GM18909 (cell line): ENCODE data around the gene TADA2B.

Experiments used
- ATAC-seq: cut with Tn5 transposase; IDR thresholded peaks from one replicate; pipeline ENCODE4 v1.9.1; 2021; ENCODE audit warnings: mild to moderate bottlenecking; ENCODE audit not compliant: unreplicated experiment, poor library complexity

The TADA2B gene, protein sequence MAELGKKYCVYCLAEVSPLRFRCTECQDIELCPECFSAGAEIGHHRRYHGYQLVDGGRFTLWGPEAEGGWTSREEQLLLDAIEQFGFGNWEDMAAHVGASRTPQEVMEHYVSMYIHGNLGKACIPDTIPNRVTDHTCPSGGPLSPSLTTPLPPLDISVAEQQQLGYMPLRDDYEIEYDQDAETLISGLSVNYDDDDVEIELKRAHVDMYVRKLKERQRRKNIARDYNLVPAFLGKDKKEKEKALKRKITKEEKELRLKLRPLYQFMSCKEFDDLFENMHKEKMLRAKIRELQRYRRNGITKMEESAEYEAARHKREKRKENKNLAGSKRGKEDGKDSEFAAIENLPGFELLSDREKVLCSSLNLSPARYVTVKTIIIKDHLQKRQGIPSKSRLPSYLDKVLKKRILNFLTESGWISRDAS

DNA sequence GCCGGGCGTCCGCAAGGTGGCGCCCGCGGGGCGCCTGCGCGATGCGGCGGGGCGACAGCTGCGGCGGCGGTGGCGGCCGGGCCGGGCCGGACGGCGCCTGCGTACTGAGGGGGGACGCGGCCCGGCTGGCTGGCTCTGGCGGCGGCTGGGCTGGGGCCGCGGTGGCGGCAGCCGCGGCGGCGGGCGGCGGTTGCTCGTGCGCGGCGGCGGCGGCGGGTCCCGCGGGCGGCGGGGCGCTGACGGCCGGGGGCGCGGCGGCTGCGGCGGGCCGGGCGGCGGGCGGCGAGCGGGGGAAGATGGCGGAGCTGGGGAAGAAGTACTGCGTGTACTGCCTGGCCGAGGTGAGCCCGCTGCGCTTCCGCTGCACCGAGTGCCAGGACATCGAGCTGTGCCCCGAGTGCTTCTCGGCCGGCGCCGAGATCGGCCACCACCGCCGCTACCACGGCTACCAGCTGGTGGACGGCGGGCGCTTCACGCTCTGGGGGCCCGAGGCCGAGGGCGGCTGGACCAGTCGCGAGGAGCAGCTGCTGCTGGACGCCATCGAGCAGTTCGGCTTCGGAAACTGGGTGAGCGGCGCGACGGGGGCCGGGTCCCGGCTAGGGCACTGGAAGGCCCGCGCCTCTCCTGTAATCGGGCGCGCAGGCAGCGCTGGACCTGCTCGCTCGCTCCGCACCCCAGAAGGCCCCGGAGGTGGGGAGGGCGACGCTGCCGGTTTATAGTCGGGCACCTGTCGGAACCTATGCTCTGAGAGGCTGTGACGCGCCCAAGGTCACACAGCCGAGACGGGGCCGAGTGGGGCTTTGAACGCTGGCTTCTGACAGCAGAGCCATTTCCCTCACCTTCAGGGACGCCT, at the start of gene TADA2B:
Gene TADA2B (plus strand): TSS at position 89 of the 853 bp plus-strand sequence. CDS start 208 bp downstream, at position 297.
- ATAC-seq, result peak; percentile 22

DNA sequence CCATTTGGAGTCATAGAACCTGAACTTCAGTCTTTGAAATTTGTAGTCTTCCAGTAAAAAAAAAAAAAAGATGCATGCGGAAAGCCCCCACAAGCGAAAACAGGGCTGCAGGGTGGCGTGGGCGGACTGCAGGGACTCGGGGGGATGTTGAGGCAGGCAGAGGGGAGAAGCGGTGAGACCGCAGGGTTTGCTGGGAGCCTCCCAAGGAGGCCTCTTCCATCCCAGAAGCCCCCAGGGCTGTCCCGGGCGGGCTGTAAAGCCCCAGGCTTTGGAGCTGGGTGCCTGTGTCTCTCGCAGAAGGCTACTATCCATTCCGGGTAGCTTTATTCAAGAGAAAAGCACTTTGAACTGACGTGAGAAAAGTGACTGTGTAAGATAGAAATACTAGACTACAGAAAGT, 46.7 kb upstream of the TADA2B start:
- no peak for ATAC-seq

DNA sequence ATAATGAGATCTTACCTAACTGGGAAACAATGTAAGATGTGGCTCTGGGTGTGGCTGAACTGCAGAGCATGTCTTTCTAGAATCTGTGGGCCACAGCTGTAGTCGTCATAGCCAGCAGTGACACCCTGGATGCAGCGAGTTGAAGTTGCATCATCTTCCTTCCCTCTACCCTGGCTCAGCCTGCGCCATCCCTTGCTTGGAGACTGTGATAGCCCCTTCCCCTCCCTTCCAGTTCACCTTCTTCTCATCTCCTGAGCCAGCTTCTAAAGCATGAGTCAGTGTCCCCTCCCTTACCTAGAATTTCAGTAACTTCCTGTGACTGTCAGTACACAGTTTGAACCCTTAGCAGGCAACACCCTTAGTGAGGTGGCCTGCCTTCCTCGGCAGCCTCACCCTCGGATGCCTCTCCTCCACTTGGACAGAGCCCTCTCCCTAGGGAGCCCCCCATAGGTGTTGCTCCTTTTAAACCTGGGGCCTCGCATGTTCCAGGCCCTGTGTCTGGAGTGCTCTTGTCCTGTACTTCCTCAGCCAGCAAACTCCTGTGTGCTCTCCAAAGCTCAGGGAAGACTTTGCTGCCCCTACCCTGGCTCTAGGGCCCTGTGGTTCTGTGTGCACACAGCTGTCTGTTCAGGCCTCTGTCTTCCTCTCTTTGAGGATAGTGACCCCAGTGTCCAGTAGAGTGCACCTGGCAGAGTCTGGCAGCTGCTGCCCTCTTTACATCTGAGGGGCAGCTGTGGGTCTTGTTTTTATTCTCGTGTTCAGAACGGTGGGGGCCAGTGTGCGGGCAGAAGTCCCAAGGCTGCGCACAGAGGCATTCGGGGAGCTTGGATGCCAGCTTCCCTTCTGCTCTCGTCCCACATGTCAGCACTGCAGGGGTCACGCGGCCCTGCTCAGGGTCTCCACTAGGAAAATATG, 43.7 kb upstream of the TADA2B start:
- no peak for ATAC-seq

DNA sequence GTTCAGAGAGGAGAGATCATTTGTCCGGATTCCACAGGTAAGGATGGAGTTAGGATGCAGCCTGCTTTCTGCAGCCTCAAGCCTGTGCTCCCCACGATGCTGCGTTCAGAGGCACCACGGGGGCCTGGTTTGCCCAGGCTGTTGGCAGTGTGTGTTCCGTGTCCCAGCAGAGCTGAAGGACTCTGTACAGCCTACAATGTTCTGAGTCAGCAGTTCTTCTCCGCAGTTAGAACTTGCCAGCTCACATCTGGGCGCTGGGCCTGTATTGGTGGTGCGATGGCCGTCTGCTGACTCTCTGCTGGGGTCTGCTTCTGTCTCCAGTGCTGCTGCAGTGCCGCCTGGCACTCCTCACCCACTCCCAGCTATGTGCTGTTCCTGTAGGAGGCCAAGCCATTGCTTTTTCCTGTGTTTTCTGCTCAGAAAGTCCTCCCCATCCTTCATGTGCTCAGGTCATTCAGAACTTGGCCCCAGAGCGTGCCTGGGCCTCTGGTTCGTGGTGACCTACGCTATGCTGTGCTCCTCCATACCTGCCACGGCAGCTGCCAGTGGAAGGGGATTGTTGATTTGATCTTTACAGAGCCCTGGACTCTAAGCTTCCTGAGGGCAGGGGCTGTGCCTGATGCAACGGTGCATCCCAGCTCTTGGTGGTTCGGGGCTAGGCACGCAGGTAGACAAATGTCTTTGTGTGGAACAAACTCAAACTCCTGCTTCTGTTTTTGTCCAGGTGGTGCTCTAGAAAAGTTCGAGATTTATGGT, 42.6 kb upstream of the TADA2B start:
- ATAC-seq, result no peak

DNA sequence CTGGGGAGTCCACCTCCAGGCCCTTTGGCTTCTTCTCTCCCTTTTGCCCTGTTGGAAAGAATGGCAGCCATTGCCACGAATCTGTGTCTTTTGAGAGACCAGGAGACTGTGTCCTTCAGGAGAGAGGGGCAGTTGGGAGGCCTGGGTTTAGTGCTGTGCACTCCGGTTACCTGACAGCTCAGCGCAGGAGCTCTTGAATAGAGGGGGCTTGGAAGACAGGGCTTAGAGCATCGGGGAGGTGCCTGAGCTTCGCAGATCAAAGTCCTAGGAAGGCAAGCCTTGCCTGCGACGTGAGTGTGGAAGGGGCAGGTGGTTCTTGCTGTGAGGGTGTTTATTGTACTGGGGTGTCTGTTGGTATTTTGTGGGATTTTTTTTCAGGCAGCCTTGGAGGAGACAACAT, 41.9 kb upstream of the TADA2B start:
- ATAC-seq, result no peak

DNA sequence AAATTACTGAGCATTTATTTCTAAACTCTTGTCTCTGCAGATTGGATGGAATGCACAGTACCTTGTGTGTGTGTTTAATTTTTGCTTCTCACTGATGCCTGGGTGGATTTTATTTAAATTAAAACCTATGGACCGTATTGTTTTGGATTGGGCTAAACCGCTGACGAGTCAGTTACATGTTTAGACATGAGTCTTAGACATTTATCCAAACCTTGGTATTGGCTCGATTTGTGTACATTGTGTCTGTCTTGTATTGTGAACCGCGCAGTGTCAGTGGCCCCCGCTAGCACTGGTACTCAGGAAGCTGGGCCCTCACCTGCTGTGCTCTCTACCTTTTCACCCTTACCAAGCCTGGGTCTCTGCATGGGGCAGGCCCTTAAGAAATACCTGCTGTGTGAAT, 40.8 kb upstream of the TADA2B start:
- ATAC-seq, result no peak

DNA sequence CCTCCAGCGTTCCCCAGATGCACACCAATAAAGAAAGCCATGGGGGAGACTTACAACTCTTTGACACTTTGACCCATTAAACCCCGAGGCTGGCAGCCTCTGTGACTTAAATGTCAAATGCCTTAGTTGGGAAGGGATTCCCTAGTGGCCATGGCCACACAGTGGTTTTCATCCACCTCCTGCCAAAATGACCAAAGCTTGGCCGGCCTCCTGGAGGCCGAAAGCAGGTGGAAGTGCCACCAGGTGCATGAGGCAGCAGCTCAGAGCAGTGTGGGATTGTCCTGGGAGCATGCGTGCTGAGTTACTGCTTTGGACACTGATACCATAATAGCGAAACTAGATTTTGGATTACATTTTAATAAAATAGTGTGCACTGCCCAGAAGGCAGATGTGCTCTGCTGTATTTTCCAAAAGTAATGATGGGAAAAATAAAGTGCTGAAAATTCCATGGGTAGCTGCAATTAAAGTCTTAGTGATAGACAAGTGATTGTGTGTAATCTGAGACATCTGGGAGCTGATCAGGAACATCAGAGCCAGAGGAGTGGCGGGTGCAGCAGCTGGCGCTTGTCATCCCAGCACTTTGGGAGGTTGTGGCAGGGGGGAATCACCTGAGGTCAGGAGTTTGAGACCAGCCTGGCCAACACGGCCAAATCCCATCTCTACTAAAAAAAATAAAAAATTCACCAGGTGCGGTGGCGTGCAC, 39.8 kb upstream of the TADA2B start:
- no peak for ATAC-seq

DNA sequence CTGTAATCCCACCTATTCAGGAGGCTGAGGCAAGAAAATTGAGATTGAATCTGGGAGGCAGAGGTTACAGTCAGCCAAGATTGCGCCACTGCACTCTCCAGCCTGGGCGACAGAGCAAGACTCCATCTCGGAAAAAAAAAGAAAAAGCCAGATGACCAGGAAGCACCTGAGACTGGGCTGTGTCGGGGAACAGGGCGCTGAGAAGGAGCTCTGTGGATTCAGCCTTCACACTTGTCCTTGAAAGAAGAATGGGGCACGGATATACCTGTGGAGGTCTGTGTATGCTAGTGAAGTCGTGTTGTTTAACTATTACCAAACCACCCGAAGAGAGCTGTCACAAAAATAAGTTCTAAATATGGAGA, 39.3 kb upstream of the TADA2B start:
- ATAC-seq, result no peak

DNA sequence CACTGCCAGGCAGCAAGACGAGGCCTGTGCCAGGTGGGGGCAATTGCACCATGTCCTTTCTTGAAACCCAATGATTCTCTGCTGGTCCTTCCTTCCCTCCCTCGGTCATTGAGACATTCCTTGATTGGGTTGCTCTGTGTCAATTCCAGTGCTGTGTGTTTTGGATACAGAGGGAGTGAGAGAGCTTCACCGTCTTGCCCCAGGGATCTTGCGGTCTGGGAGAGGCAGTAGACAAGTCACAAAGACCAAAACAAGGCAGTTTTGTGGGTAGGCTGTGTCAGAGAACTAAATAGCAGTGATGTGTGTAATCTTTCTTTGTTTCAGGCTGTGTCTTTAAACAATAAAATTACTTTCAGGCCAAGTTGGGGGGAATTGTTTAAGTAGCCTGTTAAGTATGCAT, 38.8 kb upstream of the TADA2B start:
- no peak for ATAC-seq

DNA sequence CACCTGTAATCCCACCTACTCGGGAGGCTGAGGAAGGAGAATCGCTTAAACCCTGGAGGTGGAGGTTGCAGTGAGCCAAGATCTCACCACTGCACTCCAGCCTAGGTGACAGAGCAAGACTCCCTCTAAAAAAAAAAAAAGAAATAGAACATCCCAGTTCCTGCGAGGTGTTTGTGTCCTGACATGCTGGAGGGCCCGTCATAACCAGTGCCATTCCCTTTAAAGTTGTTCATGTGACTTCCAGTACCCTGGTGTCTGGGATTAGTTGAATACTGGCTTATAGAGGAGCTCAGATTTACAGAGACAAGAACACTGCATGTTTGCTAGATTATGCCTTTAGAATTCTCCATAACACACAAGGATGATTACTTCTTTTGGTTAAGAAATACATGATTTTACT, 37.6 kb upstream of the TADA2B start:
- no peak for ATAC-seq

DNA sequence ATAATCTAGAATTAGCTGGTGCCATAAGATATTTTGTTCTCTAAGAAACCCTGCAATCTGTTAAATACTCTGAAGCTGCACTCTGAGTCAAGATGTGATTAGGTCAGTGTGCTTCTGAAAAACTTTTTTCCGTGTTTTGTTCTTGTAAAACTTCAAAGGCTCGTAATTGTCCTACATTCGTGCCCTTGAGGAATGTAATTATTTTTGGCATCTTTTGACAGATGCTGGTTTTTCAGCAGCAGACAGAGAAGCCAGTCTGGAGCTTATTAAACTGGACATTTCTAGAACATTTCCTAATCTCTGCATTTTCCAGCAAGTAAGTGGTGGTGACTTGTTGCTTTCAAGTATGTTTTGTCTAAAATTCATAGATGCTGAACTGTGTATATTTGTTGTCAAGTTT, 36.8 kb upstream of the TADA2B start:
- ATAC-seq, result no peak

DNA sequence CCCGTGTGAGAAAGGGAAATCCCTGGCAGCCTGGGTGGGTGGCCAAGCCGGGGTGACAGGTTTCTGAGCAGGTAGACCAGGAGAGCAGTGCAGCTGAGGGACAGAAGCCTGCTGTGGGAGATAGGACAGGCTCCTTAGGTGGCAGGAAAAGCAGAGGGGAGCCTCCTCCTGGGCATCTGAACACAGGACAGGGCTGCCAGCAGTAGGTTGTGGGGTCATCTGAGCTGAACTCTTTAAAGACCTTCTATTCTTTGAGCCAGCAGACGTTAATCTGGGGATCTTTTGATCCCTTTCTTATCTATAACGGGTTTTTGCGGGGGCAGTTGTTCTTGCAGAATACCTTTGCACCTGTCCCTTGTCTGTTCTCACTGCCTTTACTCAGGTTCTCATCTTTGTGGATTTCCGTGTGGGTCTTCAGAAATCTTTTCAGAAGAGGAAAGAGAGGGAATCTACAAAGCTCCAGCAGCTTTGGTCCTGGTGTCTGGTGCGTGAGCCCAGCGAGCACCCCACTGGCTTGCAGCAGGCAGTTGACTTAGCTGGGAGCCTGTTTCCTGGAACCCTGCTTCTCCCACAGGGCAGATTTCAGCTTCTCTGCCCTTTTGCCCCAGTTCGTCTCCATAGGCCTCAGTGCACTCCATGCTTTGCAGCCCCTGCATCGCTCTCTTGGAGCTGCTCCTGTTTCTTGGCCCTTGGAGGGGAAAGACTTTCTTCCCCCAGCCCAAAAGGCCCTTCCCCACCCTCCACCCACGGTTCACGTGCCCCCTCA, 35.8 kb upstream of the TADA2B start:
- ATAC-seq, result no peak

DNA sequence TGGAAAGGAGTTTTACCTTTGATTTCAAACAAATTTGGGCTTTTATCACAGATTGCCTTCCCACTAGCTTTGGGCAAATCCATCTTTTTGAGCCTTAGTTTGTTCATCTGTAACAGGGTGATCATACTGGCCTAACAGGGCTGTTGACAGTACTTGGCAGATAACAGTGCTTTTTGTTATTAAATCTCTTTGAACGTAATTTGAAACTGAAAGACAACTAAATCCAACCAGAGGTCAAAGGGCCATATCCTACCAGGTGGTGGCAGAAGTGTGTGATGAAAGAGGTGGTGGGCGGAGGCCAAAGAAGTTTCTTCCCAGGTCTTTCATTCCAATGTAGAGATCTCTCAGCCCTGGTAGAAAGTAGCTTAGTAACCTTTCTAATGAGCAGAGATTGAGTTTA, 35.2 kb upstream of the TADA2B start:
- ATAC-seq, result no peak

DNA sequence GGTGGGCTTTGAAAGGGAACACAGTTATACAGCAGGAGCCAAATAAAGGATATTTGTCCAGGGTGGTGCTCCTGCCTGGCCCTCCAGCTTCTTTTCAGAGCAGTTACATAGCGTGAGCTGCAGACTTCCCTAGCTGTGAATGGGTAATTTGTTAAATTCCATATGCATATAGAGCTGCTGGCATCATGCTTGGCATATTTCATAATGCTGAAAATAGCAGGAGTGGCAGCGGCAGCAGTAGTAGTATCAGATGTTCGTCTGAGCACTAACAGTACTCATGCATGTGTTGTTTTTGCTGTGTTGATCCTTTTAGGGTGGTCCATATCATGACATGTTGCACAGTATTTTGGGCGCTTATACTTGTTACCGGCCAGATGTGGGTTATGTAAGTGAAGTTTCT, 33.6 kb upstream of the TADA2B start:
- no peak for ATAC-seq

DNA sequence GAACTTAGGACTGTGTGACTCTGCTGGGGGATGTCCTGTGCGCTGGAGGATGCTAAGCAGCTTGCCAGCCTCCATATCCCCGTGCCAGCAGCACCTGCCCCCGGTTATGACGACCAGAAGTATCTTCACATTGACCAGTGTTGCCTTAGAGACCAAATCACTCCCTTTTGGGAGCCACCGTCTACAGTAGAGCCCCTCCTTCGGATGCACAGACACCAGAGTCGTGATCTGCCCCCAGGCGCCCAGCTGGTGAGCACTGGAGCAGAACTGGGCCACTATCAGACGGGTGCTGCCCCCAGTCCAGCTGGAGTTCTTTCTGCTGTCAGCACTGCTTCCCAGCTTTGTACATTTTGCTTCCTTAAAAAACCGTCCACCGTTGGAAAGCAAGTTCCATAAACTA, 30.0 kb upstream of the TADA2B start:
- ATAC-seq, result no peak

DNA sequence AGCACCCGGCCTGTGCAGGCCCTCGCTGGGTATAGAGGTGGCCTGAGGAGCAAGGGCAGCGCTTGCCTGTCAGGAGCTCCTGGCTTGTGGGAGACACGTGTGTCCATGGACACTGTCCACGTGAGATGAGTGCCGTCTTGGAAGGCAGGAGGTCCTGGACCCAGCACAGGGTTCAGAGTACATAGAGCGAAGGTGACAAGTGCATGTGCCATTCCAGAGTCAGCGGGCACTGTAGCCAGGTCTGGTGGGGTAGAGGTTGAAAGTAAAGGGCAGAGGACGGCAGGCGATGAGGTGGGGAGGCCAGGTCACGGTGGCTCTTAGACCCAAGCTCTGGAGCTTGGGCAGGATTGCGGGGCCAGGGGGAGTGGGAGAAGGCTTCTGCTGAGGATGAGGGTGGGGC, 28.4 kb upstream of the TADA2B start:
- no peak for ATAC-seq

DNA sequence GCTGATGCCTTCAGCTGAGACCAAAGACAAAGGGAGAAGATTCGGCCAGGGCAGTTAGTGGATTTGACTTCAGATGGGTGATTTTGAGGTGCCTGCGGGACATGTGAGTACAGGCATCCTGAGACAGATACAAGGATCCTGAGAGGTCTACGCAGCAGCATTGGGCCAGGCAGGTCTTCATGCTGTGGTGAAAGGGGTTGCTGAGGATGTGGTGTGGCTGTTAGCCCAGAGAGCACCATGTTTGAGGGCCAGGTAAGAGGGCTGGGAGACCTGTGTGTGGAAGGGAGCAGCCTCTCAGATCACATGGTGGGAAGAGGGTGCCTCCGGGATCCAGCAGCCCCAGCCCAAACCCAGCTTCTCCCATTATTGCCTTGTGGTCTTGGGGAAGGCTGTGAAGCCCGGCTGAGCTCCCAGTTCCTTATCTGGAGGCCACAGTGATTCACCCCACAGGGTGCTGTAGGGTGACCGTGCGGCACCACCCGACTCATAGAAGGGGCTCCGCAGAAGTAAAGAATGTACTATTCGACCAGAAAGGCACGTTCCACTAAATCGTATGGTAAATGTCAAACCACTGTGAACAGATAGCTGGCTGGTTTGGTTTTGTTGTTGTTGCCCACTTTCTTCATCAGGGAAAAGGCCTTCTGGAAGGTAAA, 27.7 kb upstream of the TADA2B start:
- no peak for ATAC-seq

DNA sequence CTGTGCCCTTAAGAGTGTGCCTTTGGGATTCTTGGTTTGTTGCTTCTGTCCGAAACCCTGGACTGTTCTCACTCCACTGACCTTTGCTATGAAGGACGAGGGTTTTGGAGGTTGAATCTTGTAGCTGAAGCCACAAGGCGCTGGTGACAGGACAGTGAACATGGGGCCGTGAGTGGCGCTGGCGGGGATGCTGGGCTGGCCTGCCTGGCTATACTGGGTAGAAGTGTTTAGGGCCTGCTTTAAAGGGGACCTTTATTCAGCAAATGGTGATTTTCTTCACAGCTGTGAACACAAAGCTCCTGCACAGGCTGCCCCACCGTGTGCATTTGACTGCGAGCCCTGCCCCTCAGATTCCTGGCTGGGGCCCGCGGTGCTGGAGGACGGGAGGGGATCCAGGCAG, 27.1 kb upstream of the TADA2B start:
- ATAC-seq, result no peak
